GM12891 (cell line): Measurements from ENCODE around the gene BICD2.

Experiments
- POLR2A ChIP-seq: IDR thresholded peaks from 2 replicates; pipeline ENCODE4 v1.6.1; 2011; ENCODE audit warnings: low read depth, low read length, control low read depth
- POLR2AphosphoS5 ChIP-seq: IDR thresholded peaks from 2 replicates; pipeline ENCODE4 v1.6.1; 2011; ENCODE audit warnings: low read depth, low read length, control low read depth
- SPI1 ChIP-seq: IDR thresholded peaks from 2 replicates; pipeline ENCODE4 v1.6.1; 2011; ENCODE audit warnings: low read depth, low read length, control low read depth
- TAF1 ChIP-seq: IDR thresholded peaks from 2 replicates; pipeline ENCODE4 v1.6.1; 2011; ENCODE audit warnings: low read depth, low read length, control low read depth

- no peak for TF ChIP-seq POLR2AphosphoS5
- TF ChIP-seq POLR2A = no peak
- TF ChIP-seq TAF1 = no peak
- TF ChIP-seq SPI1 = no peak
Observed at GRCh38 chr9:92781899-92782298, 17.3 kb upstream of the BICD2 start.
